Measurements from ENCODE around the gene C6orf120. TPM values are rescaled to one million over a fixed set of nuclear protein-coding genes. Genes with fewer than 3 reads are reported as not detected.
A peak's percentile ranks its signal among the peaks of the same experiment; 100 is the strongest.

Gene C6orf120
- 28.3 TPM for polyA plus RNA-seq (2013, experiment 1 of 2; ENCODE audit: insufficient read length)
- polyA plus RNA-seq (2013, experiment 2 of 2; ENCODE audit: insufficient read length), result 30.4 TPM

DNA sequence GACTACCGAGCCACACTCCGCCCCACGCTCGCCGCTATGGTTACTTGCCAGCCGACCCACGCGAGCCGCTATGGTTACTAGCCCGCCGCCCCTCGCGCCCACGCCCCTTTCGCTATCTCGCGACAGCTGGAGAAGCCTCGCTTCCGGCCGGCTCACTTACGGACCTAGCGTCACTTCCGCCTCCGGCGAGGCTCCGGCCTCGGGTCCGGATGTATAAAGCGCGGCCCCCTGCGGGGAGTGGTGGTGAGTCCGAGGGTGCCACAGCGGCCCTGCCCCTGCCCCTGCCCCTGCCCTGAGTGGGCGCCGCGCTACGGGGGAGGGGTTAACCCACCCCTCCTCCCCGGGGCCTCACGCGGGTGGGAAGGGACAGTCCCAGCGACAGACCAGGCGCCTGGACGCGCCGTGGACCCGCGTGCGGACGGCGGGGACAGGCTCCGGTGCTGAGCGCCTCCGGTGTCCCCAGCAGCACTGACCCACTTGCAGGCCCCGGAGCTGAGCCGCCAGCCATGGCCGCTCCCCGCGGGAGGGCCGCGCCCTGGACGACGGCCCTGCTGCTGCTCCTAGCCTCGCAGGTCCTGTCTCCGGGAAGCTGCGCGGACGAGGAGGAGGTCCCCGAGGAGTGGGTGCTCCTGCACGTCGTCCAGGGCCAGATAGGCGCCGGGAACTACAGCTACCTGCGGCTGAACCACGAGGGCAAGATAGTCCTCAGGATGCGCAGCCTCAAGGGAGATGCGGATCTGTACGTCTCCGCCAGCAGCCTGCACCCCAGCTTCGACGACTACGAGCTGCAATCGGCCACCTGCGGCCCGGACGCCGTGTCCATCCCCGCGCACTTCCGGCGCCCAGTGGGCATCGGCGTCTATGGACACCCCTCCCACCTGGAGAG lies at the start of gene C6orf120, which contains the start of gene WDR27:
C6orf120 (plus strand) TSS at position 173 of the 886 bp plus-strand sequence; CDS start at position 507, 334 bp downstream.
WDR27 (minus strand) TSS at position 76 of the 886 bp plus-strand sequence. CDS start 13,024 bp downstream, outside the sequence.
- DNase-seq, result peak; percentile 96

DNA sequence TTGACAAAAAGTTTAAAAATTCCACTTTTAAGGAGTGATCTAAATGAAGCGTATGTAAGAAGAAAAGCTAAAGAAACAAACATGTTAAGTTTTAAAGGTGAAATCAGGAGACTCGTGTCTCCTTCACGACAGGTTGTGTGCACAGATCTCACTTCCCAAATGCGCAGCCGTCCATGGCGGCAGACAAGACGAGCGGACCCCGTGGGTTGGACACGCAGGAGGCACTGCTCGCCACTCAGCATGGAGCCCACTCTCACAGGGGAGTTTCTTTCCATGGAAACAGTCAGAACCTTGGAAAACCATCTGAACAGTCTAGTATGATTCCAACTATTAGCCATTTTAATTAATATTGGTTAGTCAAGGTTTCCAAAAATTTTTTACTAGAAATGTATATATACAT lies 49.0 kb upstream of the C6orf120 start:
- no peak for DNase-seq

DNA sequence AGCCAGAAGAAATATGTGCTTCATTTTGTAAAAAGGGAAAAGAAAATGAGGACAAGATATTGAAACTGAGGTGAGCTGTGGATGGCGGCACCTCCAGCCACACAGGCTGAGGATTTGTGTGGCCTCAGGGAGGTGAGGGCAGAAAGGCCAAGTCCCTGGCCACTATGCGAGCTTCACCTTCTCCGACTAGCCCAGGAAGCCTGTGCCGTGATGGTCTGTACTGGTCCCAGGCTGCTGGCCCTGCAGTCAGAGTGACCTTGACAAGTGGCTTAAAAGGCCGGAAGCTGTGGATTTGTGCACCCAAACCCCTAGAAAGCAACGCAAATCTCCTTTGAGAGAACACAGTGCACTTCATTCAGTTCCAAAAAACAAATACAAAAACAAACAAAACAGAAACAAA lies 48.2 kb upstream of the C6orf120 start:
- DNase-seq, result no peak

- peak; percentile 69 for DNase-seq
These were observed 47.1 kb upstream of the C6orf120 start for GRCh38 chr6:169654598-169655391.

- no peak for DNase-seq
These were observed 45.2 kb upstream of the C6orf120 start for GRCh38 chr6:169656546-169657283.

DNA sequence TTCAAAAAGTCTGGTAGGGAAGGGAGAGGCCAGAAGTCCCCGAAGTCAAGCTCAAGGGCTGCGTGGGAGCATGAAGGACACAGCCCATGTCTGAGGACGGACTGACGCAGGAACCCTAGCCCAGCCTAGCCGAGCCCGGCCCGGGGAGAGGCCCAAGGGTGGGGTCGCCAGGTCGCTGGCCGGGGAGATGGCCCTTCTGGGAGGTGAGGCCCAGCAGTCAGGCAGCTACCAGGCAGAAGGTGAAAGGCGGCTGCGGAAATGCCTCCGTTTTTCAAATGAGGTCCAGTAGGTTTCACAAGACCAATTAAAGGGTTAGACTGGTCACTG lies 44.7 kb upstream of the C6orf120 start:
- no peak for DNase-seq

GRCh38 chr6:169659820-169660610 lies 41.9 kb upstream of the C6orf120 start:
- DNase-seq, result no peak

- DNase-seq, result no peak
These were observed 41.1 kb upstream of the C6orf120 start for GRCh38 chr6:169660751-169661390.

DNA sequence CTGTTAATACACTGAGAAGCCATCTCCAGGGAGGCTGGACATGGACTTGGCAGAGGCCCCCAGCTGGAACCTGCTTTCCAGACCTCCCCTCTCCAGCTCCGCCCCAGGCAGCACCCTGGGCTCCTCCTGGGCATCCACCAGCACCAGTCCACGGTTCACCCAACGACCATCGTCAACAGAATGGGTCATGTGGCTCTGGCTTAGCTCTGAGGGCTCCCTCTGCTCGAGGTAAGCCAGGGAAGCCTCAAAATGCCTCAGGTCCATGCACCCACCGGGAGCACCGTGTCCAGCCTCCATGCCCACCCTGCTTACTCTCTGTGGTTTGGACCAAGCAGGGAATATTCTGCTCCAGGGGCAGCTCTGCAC lies 40.6 kb upstream of the C6orf120 start:
- DNase-seq, result no peak

DNA sequence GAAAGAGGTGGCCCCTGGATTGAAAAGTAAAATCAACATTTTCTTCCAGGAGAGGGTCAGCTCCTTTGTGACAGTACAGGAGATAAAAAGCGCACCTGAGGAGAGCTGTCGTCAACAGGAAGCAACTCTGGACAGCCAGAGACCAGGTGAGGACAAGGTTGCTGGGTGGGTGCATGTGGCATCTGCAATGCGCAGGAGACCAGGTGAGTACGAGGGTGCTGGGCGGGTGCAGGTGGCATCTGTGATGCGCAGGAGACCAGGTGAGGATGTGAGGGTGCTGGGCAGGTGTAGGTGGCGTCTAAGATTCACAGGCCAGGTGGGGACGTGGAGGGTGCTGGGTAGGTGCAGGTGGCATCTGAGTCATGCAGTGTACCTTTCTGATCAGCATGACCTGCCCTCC lies 38.5 kb upstream of the C6orf120 start:
- no peak for DNase-seq

- no peak for DNase-seq
These were observed 37.7 kb upstream of the C6orf120 start for GRCh38 chr6:169664227-169664626.

DNA sequence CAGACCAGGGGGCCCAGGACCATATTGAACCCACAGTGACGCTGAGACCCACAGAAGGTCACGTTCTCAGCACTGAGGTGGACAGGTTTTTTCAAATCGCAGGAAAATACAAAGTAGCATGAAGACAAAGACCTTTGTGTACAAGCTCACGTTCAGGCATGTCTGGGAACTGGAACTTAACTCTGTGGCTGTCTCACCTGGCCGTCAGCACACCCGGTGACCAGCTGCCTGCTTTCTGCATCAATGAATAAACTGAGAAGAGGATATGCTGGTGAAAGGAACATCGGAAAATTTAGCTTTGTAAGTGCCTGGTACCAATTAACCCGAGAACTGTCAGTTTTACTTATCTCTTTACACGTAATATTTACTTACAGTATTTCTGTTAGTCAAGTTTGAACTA lies 36.6 kb upstream of the C6orf120 start:
- DNase-seq, result no peak

DNA sequence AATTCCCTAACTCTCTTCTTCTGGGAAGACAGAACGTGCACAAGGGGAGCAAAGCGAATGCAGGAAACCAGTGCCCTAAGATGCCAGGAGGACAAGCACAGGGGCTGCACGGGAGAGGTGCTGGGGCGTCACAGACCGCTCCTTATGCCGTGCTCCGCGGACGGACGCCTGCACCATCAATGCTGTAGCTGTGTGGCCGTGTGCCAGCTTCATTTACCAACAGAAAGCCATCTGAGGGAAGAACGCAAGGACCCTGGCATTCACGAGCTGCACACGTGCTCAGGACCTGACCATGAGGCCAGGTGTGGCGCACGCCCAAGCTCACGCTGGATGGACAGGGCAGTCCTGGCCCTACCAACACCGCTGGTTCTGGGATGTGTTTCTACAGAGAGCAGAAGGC lies 35.5 kb upstream of the C6orf120 start:
- DNase-seq, result no peak

- DNase-seq, result no peak
These were observed 34.2 kb upstream of the C6orf120 start for GRCh38 chr6:169667716-169668115.

- DNase-seq, result no peak
These were observed 33.6 kb upstream of the C6orf120 start for GRCh38 chr6:169668203-169668847.

- no peak for DNase-seq
These were observed 32.8 kb upstream of the C6orf120 start for GRCh38 chr6:169669147-169669546.

GRCh38 chr6:169669889-169670288 lies 32.0 kb upstream of the C6orf120 start:
- no peak for DNase-seq

DNA sequence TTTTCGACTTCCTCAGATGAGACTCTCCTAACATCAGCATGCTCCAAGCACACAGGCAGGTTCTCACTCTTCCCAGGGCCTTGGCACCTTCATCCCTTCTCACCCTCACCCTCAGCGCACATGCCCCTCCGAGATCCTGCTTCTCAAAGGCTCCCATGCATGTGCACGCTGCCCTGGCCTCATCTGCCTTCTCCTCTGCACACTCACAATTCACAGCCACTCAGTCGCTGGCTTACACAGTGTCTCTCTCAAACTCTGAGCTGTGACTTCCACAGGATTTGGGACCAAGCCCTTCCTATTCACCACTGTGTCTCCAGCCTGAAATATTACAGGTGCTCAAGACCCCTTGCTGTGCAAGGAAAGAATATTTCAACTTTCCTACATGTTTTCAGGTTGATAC lies 30.4 kb upstream of the C6orf120 start:
- no peak for DNase-seq

DNA sequence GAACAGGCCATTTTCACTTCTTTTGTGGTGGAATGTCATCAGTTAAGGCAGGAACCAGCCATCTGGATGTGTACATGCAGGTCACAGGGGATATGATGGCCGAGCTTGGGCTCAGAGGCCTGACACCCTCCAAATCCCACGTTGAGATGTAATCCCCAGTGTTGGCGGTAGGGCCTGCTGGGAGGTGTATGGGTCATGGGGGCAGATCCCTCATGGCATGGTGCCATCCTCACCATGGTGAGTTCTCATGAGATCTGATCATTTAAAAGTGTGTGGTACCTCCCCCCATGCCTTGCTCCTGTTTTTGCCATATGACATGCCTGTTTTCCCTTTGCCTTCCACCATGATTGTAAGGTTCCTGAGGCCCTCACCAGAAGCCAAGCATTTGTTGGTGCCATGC lies 26.9 kb upstream of the C6orf120 start:
- no peak for DNase-seq

- no peak for DNase-seq
These were observed 24.8 kb upstream of the C6orf120 start for GRCh38 chr6:169677096-169677495.

GRCh38 chr6:169678342-169678741 lies 23.6 kb upstream of the C6orf120 start:
- DNase-seq, result no peak
